ENCODE results near the gene NEIL1. TPM values are rescaled to one million over a fixed set of nuclear protein-coding genes. Genes with fewer than 3 reads are reported as not detected.

NEIL1 gene
- total RNA-seq, 1 experiment from 2014 or later: 0.29 TPM

Other genes starting within 250 kb of the NEIL1 start
- gene C15orf39, start 145.2 kb upstream of the NEIL1 start, total RNA-seq (2014; rRNA removed; shearing (Covaris generic)): 21.8 and 22.7 TPM in 2 replicates
- gene GOLGA6C, start 88.7 kb upstream of the NEIL1 start, total RNA-seq (2014; rRNA removed; shearing (Covaris generic)): not detected in 2 replicates
- not detected in 2 replicates for gene GOLGA6D, start 64.2 kb upstream of the NEIL1 start, total RNA-seq (2014; rRNA removed; shearing (Covaris generic))
- gene COMMD4, start 11.0 kb upstream of the NEIL1 start, total RNA-seq (2014; rRNA removed; shearing (Covaris generic)): 106 and 156 TPM in 2 replicates
- 55.7 and 122 TPM in 2 replicates for gene MAN2C1, start 21.6 kb downstream of the NEIL1 start, total RNA-seq (2014; rRNA removed; shearing (Covaris generic))
- 11.7 and 29.4 TPM in 2 replicates for gene SIN3A, start 104.7 kb downstream of the NEIL1 start, total RNA-seq (2014; rRNA removed; shearing (Covaris generic))
- 23.5 and 35.1 TPM in 2 replicates for gene PTPN9, start 232.3 kb downstream of the NEIL1 start, total RNA-seq (2014; rRNA removed; shearing (Covaris generic))